Mesothelial cell of epicardium (in vitro differentiated cells): Measurements from ENCODE around the gene ZYG11A. TPM values are rescaled to one million over a fixed set of nuclear protein-coding genes. Genes with fewer than 3 reads are reported as not detected.
"Not testable (repeated sequence)": the region's sequence is repeated elsewhere in the genome, so short reads cannot be mapped to it uniquely, and the experiment has no call there.

Source experiments
- DNase-seq, 2 experiments: peaks; one replicate each; pipeline ENCODE4 v3.0.0; 2021; ENCODE audit warnings: low spot score in 2 of 2; ENCODE audit not compliant: unreplicated experiment in 2 of 2
- H3K27ac Mint-ChIP-seq: 2 replicates; pipeline ENCODE4 v1.8.0; 2021; ENCODE audit warnings: mixed read lengths
- H3K27me3 Mint-ChIP-seq: 2 replicates; pipeline ENCODE4 v1.8.0; 2021; ENCODE audit warnings: low read depth, mixed read lengths
- H3K36me3 Mint-ChIP-seq: 2 replicates; pipeline ENCODE4 v1.8.0; 2021; ENCODE audit warnings: mixed read lengths
- H3K4me1 Mint-ChIP-seq: 2 replicates; pipeline ENCODE4 v1.8.0; 2021; ENCODE audit warnings: mixed read lengths
- H3K4me3 Mint-ChIP-seq: 2 replicates; pipeline ENCODE4 v1.8.0; 2021; ENCODE audit warnings: mild to moderate bottlenecking, moderate library complexity, mixed read lengths
- H3K9me3 Mint-ChIP-seq: 2 replicates; pipeline ENCODE4 v1.8.0; 2021; ENCODE audit warnings: mixed read lengths
- total RNA-seq: library from RNA; stranded (reverse); gene quantifications from 3 replicates; pipeline ENCODE4 v1.2.1, GENCODE V29; 2021
- TF ChIP-seq, protein P1 (sequence below): fragments of 200-600 bp; sonication (generic); IDR thresholded peaks from one replicate; pipeline ENCODE4 v1.5.0; 2021; ENCODE audit warnings: antibody characterized with exemption; ENCODE audit not compliant: unreplicated experiment

Gene ZYG11A
- total RNA-seq, 1 donor from 2014 or later = not detected

DNA sequence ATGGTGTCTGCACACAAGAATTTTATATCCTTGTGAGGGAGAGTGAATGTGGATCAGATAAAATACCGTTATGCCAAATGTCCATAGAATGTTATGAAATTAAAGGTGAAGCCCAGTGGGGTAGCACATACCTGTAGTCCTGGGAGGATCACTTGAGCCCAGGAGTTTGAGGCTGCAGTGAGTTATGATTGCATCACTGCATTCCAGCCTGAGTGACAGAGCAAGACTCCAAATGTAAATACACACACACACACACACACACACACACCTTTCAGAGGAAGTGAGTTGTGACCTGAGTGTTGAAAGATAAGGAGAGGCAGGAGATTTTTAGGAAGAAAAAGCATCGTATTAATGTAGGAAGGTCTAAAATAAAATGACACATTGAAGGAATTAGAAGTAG is 28.1 kb upstream of the ZYG11A start:
- Mint-ChIP-seq H3K27me3 (no peaks in the 10 kb centered on the region), H3K36me3 (peaks cover 29% of the 10 kb centered on the region), H3K9me3 (no peaks in the 10 kb centered on the region), H3K4me3 (no peak overlapping the region), H3K4me1 (no peaks in the 10 kb centered on the region), H3K27ac (no peak overlapping the region)
- DNase-seq = no peak
- TF ChIP-seq, protein P1, sequence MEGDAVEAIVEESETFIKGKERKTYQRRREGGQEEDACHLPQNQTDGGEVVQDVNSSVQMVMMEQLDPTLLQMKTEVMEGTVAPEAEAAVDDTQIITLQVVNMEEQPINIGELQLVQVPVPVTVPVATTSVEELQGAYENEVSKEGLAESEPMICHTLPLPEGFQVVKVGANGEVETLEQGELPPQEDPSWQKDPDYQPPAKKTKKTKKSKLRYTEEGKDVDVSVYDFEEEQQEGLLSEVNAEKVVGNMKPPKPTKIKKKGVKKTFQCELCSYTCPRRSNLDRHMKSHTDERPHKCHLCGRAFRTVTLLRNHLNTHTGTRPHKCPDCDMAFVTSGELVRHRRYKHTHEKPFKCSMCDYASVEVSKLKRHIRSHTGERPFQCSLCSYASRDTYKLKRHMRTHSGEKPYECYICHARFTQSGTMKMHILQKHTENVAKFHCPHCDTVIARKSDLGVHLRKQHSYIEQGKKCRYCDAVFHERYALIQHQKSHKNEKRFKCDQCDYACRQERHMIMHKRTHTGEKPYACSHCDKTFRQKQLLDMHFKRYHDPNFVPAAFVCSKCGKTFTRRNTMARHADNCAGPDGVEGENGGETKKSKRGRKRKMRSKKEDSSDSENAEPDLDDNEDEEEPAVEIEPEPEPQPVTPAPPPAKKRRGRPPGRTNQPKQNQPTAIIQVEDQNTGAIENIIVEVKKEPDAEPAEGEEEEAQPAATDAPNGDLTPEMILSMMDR = no peak

- H3K4me3 Mint-ChIP-seq, H3K27me3 Mint-ChIP-seq, DNase-seq, H3K9me3 Mint-ChIP-seq, H3K4me1 Mint-ChIP-seq, H3K27ac Mint-ChIP-seq: not testable (repeated sequence)
- peaks cover 15% of the 10 kb centered on the region for H3K36me3 Mint-ChIP-seq
Observed at GRCh38 chr1:52820830-52821229, 21.7 kb upstream of the ZYG11A start.

- H3K4me3 Mint-ChIP-seq = no peak overlapping the region
- H3K9me3 Mint-ChIP-seq = no peaks in the 10 kb centered on the region
- H3K27me3 Mint-ChIP-seq = no peaks in the 10 kb centered on the region
- TF ChIP-seq, protein P1 = no peak
- H3K4me1 Mint-ChIP-seq = no peaks in the 10 kb centered on the region
- no peak for DNase-seq
- peaks cover 9% of the 10 kb centered on the region for H3K36me3 Mint-ChIP-seq
- H3K27ac Mint-ChIP-seq = no peak overlapping the region
Observed at GRCh38 chr1:52825868-52826267, 16.7 kb upstream of the ZYG11A start.

DNA sequence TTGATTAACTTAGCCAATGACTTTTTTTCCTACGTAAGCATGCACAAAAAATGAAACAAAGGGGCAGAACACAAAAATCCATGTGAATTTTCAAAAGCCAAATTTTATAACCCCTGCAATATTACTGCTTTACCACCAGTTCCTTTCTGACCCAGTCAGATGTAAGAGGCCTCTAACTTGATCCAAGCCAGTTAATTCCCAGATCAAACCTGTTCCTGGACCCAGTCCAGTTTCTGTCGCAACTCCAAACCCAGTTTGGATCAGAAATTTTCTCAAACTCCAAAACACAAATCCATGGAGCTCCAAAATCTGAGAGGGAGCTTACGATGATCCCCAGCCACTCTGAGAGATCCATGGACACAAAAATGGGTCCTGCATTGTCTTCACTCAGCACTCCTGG is 7.8 kb upstream of the ZYG11A start:
- Mint-ChIP-seq H3K4me3 (no peak overlapping the region), H3K36me3 (no peaks in the 10 kb centered on the region), H3K4me1 (no peaks in the 10 kb centered on the region), H3K27me3 (no peaks in the 10 kb centered on the region), H3K27ac (no peak overlapping the region), H3K9me3 (no peaks in the 10 kb centered on the region)
- no peak for DNase-seq
- TF ChIP-seq, protein P1 = no peak

GRCh38 chr1:52836035-52836434 is 6.5 kb upstream of the ZYG11A start:
- no peaks in the 10 kb centered on the region for H3K36me3 Mint-ChIP-seq
- H3K9me3 Mint-ChIP-seq = no peaks in the 10 kb centered on the region
- H3K4me1 Mint-ChIP-seq = no peaks in the 10 kb centered on the region
- no peak overlapping the region for H3K4me3 Mint-ChIP-seq
- TF ChIP-seq, protein P1 = no peak
- DNase-seq = no peak
- peaks cover 4% of the 10 kb centered on the region for H3K27me3 Mint-ChIP-seq
- H3K27ac Mint-ChIP-seq = no peak overlapping the region

DNA sequence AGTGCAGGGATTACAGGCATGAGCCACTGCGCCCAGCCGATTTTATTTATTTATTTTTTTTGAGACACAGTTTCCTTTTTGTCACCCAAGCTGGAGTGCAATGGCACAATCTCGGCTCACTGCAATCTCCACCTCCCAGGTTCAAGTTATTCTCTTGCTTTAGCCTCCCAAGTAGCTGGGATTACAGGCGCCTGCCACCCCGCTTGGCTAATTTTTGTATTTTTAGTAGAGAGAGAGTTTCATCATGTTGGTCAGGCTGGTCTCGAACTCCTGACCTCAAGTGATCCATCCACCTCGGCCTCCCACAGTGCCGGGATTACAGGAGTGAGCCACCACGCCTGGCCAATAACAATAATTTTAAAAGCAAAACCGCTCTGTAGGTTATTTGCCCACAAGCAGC is 3.4 kb upstream of the ZYG11A start:
- H3K27me3 Mint-ChIP-seq = peaks cover 32% of the 10 kb centered on the region
- not testable (repeated sequence) for H3K4me1 Mint-ChIP-seq, H3K27ac Mint-ChIP-seq, DNase-seq, H3K9me3 Mint-ChIP-seq, H3K4me3 Mint-ChIP-seq, H3K36me3 Mint-ChIP-seq

- not testable (repeated sequence) for H3K27ac Mint-ChIP-seq, H3K4me1 Mint-ChIP-seq, H3K36me3 Mint-ChIP-seq, H3K9me3 Mint-ChIP-seq, H3K4me3 Mint-ChIP-seq, DNase-seq
- H3K27me3 Mint-ChIP-seq = peaks cover 48% of the 10 kb centered on the region
Observed at GRCh38 chr1:52845119-52845518, 2.6 kb downstream of the ZYG11A start.
